NCI-H226 (cell line): ENCODE data around the gene CHN2.

Experiments used
- DNase-seq: peaks from one replicate; pipeline ENCODE4 v3.0.0-alpha.2; 2015

The CHN2 gene

DNA sequence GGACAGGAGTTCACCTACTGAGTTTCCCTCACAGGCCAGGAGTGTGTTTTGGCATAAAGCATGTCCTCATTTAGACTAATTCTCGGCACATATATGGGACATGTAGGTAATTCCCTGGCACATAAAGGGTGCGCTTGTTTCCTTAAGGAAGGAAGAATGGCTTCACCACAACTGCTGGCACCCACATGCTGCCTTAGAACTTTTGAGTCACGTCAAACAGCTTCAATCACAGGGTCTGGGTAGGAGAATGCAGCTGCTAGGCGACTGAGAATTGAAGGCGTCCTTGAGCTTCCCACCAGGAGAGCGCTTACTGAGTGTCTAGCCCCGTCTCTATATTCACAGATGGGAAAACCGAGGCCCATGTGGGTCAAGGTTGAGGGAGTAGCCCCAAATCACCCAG lies 146.1 kb downstream of the CHN2 start:
- no peak for DNase-seq

DNA sequence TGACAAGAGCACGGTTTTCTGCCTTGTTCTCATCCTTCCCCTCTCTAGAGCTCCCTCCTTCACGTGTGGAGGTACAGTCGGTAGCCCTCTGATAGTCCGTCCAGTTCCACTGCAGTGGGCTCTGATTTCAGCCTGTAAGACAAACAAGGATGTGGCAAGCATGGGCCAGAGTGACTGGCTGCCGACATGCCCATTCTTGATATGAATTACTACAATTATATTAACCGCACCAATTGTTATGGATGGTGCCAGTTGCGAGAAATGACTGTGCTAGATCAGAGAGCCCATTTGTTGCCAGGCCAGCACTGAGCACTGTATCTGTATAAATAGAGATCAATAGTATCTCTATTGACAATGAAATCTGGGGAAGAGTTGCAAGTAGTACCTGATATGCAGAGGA lies 146.6 kb downstream of the CHN2 start:
- no peak for DNase-seq

DNA sequence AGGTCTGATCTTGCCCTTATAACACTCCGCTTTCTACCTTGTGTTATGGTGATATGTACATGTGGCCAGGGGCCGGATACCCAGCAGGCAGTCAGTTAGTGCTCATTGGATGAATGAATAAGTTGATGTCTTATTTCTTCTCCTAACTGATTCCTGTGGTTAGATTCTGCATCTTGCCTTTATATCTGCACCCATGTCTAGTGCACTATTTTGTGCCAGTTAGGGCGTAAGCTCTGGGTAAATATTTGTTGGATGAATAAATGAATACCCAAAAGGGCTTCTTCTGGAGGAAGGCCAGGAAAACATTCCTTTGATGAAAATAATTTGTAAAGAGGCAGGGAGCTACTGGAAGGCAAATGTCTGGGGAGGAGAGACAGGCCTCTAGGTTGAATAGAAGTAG lies 148.2 kb downstream of the CHN2 start:
- peak; percentile 99 for DNase-seq

DNA sequence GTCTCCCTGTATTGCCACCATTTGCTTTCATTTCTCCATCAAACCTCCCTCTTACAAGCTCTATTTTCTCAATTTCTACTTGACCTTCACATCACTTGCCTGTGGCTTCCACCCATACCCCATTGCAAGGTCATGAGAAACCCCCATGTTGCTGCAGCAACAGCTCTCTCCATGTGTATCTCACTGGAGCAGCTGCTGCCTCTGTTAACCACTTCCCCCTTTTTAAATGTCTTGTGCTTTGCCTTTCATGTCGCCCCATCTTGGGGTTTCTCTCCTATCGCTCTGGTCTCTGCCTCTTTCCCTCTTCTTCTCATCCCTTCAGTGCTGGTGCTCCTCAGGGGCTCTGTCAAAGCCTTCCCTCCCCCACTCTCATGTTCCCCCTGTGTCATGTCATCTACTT lies 148.8 kb downstream of the CHN2 start:
- DNase-seq = no peak

DNA sequence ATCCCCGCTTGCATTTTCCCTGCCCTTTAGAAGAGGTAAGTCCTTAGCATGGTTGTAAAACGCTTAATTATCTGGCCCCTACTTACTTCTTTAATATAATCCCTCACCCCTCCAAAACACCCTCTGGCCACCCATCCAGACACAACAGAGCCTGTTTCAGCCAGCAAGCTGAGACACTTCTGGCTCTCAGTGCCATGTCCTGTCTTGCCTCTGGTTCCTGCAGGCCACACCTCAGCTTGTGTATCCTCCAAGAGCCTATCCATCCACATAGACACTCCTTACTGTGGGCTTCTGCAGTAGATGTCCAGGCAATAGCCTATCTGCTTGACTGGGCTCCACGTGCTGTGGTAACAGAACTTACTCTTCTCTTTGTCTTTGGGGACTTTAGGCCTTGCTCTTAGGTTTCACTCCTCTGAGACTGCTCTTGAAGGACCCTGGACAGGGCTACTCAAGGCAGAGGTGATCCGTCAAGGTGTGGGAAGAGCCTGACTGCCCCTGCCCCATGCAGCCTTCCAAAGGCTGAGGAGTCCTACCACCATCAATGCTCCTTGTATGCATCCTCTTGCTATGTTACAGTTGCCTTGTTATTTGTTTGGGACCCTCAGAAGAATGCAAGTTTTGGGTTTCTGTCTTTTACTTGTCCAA lies 149.9 kb downstream of the CHN2 start:
- DNase-seq = no peak

DNA sequence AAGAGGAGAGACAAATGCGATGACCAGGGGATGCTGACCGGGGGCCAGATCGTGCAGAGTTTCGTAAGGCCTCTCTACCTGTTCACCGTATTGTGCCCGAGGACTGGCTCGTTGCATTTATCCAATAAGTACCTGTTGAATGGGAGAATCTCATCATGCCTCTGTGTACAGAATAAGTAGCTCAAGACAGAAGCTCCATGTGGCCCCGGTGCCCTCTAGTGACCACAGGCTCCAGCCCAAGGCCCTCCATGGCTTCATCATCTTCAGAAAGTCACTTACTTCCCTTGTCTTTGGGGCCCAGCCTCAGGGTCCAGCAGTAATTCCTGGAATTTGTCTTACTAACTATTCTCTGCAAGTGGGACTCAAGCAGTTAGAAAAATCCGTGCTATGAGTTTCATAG lies 151.0 kb downstream of the CHN2 start:
- peak; percentile 54 for DNase-seq

DNA sequence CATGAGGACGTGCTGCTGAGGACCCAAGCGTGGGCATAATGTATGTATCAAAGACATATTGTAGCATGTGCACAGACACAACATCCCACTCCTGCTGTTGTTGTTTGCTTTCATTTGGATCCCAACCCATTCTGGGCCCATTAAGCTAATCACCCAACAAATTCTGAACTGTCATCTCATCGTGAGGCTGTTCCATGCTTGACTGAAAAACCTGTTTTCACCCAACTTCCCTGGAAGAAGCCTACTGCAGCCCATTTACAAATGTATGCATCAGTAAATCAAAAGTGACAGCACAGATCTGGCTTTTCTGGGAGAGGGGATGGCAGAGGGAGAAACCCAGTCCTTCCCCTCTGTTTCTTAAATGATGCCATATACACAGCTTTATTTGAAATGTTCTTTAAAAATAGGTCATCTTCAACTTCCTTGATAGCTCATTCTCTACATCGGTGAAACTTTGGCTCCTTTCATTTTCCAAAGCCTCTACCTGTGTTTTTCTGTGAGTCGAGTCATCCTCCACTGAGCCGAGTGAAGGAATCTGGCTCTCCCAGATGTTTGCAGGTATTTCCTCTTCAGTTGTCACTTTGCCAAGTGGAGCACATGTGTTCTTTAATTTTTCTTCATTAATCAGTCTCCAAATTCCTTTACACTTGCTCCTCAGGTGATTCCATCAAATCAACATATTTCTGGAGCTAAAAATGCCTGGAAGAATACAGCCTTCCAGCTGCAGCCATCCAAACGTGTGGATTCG lies 151.8 kb downstream of the CHN2 start:
- DNase-seq = no peak

DNA sequence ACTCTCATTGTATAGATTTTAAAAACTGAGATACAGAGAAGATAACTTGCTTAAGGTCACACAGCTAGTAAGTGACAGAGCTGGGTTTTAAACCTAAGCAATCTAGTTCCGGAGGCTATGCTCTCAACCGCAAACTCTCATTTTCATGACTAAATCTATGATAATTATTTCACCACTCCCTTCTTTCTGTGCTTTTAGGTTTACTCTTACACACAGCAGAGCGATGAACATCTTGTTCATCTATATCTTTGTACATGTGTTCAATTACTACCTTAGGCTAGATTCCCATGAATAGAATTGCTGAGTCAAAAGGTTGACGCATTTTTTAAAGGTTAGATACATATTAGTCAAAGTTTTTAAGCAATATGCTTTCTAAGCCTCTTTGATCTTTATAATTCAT lies 154.8 kb downstream of the CHN2 start:
- DNase-seq = no peak

DNA sequence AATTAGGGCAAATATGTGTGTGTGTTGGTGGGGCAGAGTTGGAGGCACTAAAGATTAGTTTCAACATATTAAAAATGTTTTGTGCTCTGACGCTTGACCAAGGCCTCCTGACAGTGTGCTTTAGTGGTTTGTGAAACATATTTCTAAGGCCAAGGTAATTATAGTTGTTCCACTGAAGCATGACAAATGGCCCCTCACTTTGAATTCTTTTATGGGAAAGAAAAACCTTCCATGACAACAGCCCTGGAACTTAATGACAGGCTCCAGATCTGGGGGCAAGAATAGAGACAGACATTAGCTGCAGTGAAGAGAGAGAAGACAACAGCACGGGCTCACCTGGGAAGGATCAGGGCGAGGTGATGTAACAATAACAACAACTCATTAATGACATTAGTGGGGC lies 155.8 kb downstream of the CHN2 start:
- DNase-seq = no peak

DNA sequence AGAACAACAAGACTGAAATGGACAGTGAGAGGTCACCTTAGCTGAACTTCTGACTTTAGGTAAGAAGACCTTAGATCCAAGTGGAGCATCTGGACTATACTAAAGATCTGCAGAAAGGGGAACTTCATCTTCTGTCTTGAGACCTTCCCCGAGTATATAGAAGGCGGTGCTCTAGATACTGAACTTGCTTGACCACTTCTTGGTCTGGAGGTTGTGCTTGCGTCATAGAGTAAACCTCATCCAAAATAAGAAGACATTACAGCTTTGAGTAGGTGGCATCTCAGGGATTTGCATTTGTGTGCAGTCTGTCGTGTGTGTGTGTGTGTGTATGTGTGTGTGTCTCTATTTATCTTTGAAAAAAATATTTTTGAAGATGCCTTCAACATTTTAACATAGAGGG lies 157.5 kb downstream of the CHN2 start:
- DNase-seq = no peak

DNA sequence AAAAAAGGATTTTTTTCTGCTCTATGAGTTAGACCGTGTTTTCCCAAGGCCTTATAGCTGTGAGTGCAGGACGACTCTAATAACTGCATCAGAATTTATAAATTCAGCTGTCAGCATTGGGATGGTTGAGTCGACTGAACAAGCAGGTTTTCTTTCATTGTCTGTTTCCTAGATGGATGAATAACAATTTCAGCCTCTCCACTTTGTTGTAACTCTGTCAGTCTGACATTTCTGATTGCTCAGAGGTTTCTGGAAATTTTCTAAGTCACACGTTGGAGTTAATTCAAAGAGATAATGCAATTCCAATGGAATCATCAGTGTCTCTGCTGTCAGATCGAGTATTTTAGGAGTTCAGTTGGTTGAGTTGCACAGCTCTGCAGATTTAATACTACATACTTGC lies 159.2 kb downstream of the CHN2 start:
- DNase-seq = no peak

DNA sequence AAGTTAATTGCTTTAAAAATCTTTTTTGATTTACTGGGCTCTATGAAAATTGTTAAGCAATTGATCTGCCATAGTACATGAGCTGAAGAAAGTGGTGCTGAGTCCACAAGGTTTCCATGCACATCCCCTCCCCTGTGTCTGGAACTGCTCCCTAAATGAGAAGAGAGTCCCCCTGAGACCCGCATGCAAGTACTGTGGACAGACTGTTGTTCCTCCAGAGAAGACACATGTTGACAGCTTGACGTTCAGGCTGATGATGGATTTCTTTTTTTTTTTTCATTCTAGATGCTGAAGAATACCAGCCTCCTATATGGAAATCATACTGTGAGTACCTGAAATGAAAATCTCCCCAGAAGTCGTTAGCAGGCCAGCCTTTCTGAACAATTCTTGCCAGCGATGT lies 159.8 kb downstream of the CHN2 start:
- DNase-seq = no peak

DNA sequence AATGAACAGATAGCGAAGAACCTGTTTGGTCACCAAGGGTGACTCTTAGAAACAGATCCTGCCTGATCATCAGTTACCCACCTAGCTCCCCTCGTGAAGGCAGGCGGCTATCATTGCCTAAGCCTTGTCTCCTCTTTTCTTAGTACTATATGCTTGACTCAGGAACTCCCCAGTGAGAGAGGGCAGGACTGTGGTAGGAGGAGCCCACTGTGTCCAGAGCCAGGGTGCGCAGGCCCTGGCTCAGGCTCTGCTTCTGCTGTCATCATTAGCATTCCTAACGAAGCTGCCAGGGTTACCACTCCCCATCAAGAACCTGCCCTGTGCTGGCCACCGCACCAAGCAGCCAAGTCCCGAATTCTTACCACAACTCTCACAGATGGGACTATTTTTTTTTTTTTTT lies 160.8 kb downstream of the CHN2 start:
- no peak for DNase-seq

DNA sequence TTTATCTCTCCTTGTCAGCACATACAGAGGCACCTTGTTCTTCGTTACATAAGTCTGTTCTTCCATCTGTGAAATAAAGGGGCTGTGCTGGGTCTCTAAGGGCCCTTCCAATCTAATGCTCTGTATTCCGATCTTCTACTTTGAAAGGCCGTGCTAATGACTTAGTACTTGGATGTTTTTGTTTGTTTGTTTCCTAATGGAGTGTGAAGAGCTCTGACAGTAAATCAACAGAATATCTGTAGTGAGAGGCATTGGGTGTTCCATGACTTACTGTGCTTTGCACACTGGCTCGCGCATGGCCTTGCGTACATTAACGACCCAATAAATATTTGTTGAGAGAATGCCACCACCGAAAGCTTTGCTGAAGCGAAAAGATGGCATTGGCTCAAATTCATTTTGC lies 162.1 kb downstream of the CHN2 start:
- DNase-seq = no peak

DNA sequence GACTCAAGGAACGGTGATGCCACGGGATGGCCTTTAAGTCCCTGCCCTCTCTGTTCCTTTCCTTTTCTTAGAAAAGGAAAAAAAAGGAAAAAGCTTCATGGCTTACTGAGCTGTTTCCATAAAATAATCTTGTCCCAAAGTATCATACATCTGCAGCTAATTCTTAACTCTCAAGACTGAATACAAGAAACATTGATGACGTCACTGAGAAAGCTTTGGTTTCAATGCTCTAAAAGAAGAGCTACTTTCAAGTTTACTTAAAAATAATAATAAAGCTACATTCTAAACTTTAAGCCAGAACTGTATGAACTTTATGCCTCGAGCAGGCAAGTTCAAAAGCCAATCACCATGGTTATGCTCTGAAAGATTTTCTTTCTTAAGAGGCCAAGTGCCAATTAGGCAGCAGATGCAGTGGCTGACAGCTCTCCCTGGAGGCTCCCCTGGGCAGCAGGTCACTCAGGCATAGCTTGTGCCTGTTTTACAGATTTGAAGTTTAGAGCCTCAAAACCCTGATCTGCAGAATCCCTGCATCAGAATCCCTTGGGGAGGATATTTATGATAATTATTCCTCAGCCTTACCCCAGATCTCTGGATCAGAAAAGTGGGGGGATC lies 165.0 kb downstream of the CHN2 start:
- no peak for DNase-seq

DNA sequence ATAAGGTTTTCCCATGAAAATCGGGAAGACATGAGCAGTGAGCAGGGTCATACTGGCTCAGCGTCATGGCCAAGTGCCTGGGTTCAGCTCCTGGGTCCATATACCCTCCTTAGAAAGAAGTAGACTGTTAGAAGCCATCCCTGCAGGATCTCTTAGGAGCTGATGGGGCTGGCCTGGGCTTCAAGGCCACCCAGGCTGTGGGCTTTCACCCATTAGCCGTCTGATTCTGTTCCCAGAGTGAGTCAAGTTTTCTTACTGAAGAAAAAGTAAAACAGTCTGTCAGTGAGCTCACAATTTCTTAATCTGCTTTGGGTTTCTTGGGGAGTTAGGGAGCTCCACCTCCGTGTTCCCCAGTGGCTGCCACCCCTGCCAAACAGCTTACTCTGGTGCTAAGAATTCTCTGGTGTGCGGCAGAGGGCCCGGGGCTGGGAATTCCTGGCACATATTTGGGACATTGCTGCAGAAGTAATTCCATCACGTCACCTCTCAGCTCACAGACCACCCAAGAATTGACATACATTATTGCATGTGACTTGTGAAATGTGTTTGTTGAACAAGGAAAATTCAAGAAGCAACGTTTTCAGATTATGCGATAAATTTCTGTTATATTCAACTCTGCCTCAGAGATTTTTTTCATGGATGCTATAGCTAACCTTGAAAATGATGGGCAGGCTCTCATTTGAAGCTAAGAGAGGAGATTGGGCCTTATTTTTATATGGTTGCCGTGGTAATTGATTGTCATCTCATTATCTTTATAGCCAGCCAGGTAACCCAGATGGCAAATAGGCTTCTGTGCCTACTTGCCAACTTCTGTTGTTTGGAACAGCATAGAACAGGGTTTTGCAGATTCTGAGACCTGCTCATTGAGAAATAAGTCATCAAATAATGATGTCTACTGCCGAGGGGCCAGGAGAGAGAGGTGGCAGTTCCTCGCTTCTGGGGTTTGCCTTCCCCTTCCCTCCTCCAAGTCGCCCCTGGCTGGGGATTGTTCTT lies 166.4 kb downstream of the CHN2 start:
- no peak for DNase-seq

DNA sequence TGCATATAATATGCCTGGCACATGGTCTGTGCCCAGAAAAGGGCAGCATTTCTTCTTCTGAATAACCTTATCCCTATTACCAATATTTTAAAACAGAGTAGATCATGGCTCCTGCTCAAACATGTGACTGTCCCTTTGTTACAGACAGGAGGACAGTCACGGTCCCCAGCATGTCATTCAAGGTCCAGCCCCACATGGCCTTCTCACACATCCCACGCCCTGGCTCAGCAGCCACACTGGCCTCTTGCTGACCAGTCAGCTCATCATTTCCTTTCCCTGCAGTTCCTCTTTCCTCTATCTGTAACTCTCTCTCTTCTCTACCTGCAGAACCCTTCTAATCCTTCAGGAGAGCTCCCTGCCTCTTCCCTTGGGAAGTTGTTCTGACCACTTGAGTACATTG lies 167.8 kb downstream of the CHN2 start:
- DNase-seq = no peak

DNA sequence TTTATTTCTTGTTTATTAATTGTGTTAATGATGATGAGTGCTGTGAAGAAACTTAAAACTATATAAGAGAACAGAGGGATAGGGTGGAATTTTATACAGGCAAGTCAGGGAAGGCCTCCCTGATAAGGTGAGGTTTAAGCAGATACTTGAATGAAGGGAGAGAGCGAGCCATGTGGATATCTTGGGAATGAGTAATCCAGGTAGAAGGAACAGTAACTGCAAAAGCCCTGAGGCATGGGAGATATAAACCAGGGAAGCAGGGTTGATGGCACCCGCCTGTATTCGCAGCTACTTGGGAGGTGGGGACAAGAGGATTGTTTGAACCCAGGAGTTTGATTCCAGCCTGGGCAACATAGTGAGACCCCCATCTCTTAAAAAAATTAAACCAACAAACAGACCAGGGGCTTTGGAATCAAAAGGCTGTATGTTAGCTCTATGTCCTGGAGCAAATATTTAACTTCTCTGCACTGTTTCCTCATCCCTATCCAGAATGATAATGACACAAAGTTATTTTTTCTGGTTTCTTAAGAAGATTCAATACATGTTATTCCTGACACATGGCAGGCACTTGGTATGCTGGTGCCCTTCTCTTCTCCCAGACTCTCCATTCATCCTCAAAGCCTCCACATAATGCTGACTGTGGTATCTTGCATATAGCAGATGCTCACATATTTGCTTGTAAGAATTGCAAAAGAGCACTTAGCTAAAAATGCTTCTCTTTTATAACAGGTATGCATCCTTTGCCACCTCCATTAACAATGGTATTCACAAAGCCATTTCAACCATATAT lies 169.3 kb downstream of the CHN2 start:
- peak; percentile 17 for DNase-seq

DNA sequence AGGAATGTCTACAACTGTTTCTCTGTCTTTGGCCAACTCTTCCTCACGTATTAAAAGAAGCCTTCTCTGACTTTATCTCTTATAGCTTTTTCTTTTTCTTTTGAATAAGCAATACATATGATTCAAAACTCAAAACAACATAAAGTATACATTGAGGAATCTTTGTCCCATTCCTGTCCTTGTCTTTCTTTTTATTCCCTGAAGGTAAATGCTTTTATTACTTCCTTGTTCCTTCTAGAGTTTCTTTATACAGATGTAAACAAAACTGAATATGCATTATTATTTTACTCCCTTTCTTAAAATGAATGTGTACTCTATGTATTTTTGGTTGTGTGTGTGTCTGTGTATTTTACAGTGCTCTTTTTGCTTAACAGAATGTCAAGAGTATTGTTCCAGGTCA lies 170.1 kb downstream of the CHN2 start:
- DNase-seq = no peak

DNA sequence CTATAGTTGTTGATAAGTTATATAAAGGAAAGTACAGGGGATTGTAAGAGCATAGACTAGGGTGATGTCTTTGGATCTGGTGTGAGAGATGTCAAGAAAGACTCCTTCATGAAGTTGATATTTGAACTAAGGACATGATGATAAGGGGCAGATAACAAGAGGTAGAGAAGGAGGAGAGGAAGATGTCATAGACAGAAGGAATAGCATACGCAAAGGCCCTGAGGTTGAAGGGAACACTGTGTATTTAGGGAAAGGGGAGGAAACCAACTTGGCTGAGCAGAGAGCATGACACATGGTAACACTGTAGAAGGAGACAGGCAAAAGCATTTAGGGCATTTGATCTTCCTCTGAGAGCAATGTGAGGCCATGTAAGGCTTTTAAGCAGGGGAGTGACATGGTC lies 170.8 kb downstream of the CHN2 start:
- no peak for DNase-seq

DNA sequence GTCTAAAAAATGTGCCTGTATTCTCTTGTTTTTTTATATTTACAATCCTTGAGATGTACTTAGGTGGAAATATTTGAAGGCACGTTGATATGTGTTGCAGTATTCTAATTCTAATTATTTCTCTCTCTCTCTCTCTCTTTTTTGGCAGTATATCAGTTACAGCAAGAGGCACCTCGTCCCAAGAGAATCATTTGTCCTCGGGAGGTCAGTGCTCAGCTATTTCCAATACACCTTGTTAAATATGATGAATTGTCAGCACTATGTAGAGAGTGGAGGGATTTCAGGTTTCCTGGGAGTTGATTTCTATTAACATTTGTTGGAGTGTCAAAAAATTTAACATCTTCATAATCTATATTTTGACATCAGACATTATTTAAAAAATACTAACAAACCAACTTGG lies 173.2 kb downstream of the CHN2 start:
- DNase-seq = no peak

DNA sequence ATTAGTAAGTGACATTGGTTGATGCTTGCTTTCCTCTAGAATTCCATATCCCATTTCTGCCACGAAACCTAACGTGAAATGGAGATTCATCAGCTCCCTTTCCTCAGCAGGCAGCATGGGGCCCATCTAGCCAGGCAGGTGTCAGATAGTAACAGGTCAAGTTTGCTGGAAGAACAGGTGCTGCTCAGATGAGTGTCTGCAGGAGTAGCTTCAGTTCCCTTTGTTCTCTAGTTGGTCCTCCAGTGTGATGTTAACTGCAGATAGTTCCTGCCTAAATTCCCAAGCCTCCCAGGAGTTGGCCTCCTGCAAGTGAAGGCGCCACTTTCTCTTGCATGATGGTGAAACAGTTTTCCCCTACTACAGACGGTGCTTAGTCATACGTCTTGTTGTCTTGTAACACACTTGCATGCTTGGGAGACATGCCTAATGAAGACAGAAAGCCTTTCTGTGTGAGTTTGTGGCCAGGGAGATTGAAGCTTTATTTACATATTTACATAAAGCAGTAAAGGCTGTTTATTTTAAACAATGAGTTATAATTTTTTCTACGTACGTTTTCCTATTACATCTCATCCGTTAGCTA lies 175.4 kb downstream of the CHN2 start:
- DNase-seq = peak; percentile 30
